Thyroid gland (tissue), 4 donors: ENCODE measurements around the gene PPIL1.

Source experiments
- POLR2A ChIP-seq, 2 donors: fragments of 450-650 bp; IDR thresholded peaks; one replicate each; pipeline ENCODE4 v1.6.1; 2017; ENCODE audit warnings: antibody characterized with exemption in 2 of 2, mild to moderate bottlenecking in 2 of 2, moderate library complexity in 1 of 2
- TF ChIP-seq, protein P1 (sequence below), 6 experiments: fragments of 200-600 bp in 3 of 6; fragments of 450-650 bp in 3 of 6; sonication (generic) in 3 of 6; IDR thresholded peaks; one replicate each; pipeline ENCODE4 v1.5.1; 2016 to 2019; ENCODE audit warnings: antibody characterized with exemption in 6 of 6, mild to moderate bottlenecking in 2 of 6, inconsistent platforms in 1 of 6, moderate library complexity in 1 of 6

- TF ChIP-seq, protein P1, sequence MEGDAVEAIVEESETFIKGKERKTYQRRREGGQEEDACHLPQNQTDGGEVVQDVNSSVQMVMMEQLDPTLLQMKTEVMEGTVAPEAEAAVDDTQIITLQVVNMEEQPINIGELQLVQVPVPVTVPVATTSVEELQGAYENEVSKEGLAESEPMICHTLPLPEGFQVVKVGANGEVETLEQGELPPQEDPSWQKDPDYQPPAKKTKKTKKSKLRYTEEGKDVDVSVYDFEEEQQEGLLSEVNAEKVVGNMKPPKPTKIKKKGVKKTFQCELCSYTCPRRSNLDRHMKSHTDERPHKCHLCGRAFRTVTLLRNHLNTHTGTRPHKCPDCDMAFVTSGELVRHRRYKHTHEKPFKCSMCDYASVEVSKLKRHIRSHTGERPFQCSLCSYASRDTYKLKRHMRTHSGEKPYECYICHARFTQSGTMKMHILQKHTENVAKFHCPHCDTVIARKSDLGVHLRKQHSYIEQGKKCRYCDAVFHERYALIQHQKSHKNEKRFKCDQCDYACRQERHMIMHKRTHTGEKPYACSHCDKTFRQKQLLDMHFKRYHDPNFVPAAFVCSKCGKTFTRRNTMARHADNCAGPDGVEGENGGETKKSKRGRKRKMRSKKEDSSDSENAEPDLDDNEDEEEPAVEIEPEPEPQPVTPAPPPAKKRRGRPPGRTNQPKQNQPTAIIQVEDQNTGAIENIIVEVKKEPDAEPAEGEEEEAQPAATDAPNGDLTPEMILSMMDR (IDR thresholded peaks at IDR 0.05) = no peak
- TF ChIP-seq POLR2A (IDR thresholded peaks at IDR 0.05) = no peak
Measured at GRCh38 chr6:36865835-36866234, 8.8 kb downstream of the PPIL1 start.
